Urinary bladder (tissue), 4 donors: ENCODE data around the gene LIM2. TPM values are rescaled to one million over a fixed set of nuclear protein-coding genes. Genes with fewer than 3 reads are reported as not detected.
A peak's percentile ranks its signal among the peaks of the same experiment; 100 is the strongest.
"Not testable (repeated sequence)": the region's sequence is repeated elsewhere in the genome, so short reads cannot be mapped to it uniquely, and the experiment has no call there.

Experiments
- DNase-seq: peaks from one replicate; pipeline ENCODE4 v3.0.0-alpha.2; 2015; ENCODE audit errors: extremely low spot score
- H3K27ac ChIP-seq: one replicate; pipeline ENCODE4 v1.5.1; 2013; ENCODE audit warnings: low read depth, mild to moderate bottlenecking, moderate library complexity
- H3K36me3 ChIP-seq: one replicate; pipeline ENCODE4 v1.6.1; 2013; ENCODE audit warnings: mild to moderate bottlenecking, moderate library complexity; ENCODE audit not compliant: insufficient read depth
- H3K4me1 ChIP-seq: one replicate; pipeline ENCODE4 v1.6.1; 2013; ENCODE audit warnings: mild to moderate bottlenecking, moderate library complexity; ENCODE audit not compliant: insufficient read depth
- H3K4me3 ChIP-seq: one replicate; pipeline ENCODE4 v1.5.1; 2013; ENCODE audit warnings: low read depth, low read length
- WGBS: extraction: QIAGEN DNeasy Blood & Tissue Kit; methylation state at CpG from one replicate; pipeline ENCODE4 v1.1.7; 2013; 5-methylcytosine and 5-hydroxymethylcytosine counted together
- polyA plus RNA-seq: library from polyadenylated mRNA; stranded (reverse); fragments of 200-250 nt; gene quantifications from one replicate; pipeline ENCODE4 v1.2.3, GENCODE V29; 2013
- total RNA-seq: library from RNA; depleted of rRNA; stranded (reverse); fragments of >200 nt; gene quantifications from one replicate; pipeline ENCODE4 v1.2.3, GENCODE V29; 2014
- donor health status: healthy with polysubstance abuse.
- donor health status: healthy.

LIM2 gene
- total and polyA plus RNA-seq, 2 donors, result not detected

GRCh38 chr19:51410950-51411748 lies 23.4 kb upstream of the LIM2 start:
- no peak for DNase-seq
- no peak overlapping the region for H3K4me3 ChIP-seq
- WGBS, result 90% methylated on average over 15 of the region's 15 CpGs
- no peaks in the 10 kb centered on the region for H3K36me3 ChIP-seq
- H3K4me1 ChIP-seq, result no peaks in the 10 kb centered on the region
- H3K27ac ChIP-seq, result no peak overlapping the region

- Histone ChIP-seq H3K4me1 (no peaks in the 10 kb centered on the region), H3K4me3 (no peak overlapping the region), H3K36me3 (no peaks in the 10 kb centered on the region), H3K27ac (no peak overlapping the region)
- WGBS, result 51% methylated on average over 6 of the region's 6 CpGs
- DNase-seq, result no peak
Observed at GRCh38 chr19:51407511-51408131, 19.8 kb upstream of the LIM2 start.

GRCh38 chr19:51402117-51402516 lies 14.3 kb upstream of the LIM2 start:
- Histone ChIP-seq H3K4me1 (no peaks in the 10 kb centered on the region), H3K36me3 (no peaks in the 10 kb centered on the region), H3K27ac (no peak overlapping the region), H3K4me3 (no peak overlapping the region)
- no peak for DNase-seq
- WGBS, result 95% methylated on average over 9 of the region's 9 CpGs

GRCh38 chr19:51399936-51400335 lies 12.2 kb upstream of the LIM2 start:
- H3K4me3 ChIP-seq, H3K4me1 ChIP-seq, DNase-seq, H3K27ac ChIP-seq, H3K36me3 ChIP-seq: not testable (repeated sequence)
- WGBS, result 85% methylated on average over 7 of the region's 7 CpGs

- H3K4me3 ChIP-seq, result no peak overlapping the region
- no peak overlapping the region for H3K27ac ChIP-seq
- no peak for DNase-seq
- H3K4me1 ChIP-seq, result no peaks in the 10 kb centered on the region
- 91% methylated on average over 5 of the region's 5 CpGs for WGBS
- no peaks in the 10 kb centered on the region for H3K36me3 ChIP-seq
Observed at GRCh38 chr19:51399231-51399630, 11.5 kb upstream of the LIM2 start.

GRCh38 chr19:51398096-51398704 lies 10.4 kb upstream of the LIM2 start:
- DNase-seq, result no peak
- Histone ChIP-seq H3K4me3 (no peak overlapping the region), H3K27ac (no peak overlapping the region), H3K4me1 (no peaks in the 10 kb centered on the region), H3K36me3 (no peaks in the 10 kb centered on the region)
- WGBS, result 45% methylated on average over 7 of the region's 7 CpGs

- H3K36me3 ChIP-seq, H3K27ac ChIP-seq, H3K4me1 ChIP-seq, H3K4me3 ChIP-seq, DNase-seq: not testable (repeated sequence)
- WGBS, result 51% methylated on average over 9 of the region's 9 CpGs
Observed at GRCh38 chr19:51397453-51397852, 9.7 kb upstream of the LIM2 start.

- Histone ChIP-seq H3K36me3 (no peaks in the 10 kb centered on the region), H3K4me3 (no peak overlapping the region), H3K27ac (no peak overlapping the region), H3K4me1 (no peaks in the 10 kb centered on the region)
- DNase-seq, result no peak
- WGBS, result 97% methylated on average over 2 of the region's 2 CpGs
Observed at GRCh38 chr19:51396175-51396574, 8.4 kb upstream of the LIM2 start.

GRCh38 chr19:51394050-51394836 lies 6.5 kb upstream of the LIM2 start:
- H3K27ac ChIP-seq, result peak overlapping the region; percentile 30
- no peaks in the 10 kb centered on the region for H3K4me1 ChIP-seq
- H3K4me3 ChIP-seq, result peak overlapping the region; percentile 17
- H3K36me3 ChIP-seq, result no peaks in the 10 kb centered on the region
- peak; percentile 97 for DNase-seq
- 1% methylated on average over 45 of the region's 45 CpGs for WGBS

GRCh38 chr19:51392701-51393100 lies 4.9 kb upstream of the LIM2 start:
- no peaks in the 10 kb centered on the region for H3K36me3 ChIP-seq
- H3K27ac ChIP-seq, result no peak overlapping the region
- WGBS, result 96% methylated on average over 1 of the region's 1 CpG
- H3K4me1 ChIP-seq, result no peaks in the 10 kb centered on the region
- no peak for DNase-seq
- no peak overlapping the region for H3K4me3 ChIP-seq

GRCh38 chr19:51391073-51391611 lies 3.4 kb upstream of the LIM2 start:
- 70% methylated on average over 8 of the region's 8 CpGs for WGBS
- no peaks in the 10 kb centered on the region for H3K36me3 ChIP-seq
- H3K4me3 ChIP-seq, result no peak overlapping the region

GRCh38 chr19:51389143-51389542 lies 1.4 kb upstream of the LIM2 start:
- H3K4me3 ChIP-seq, result no peak overlapping the region
- WGBS, result 83% methylated on average over 14 of the region's 14 CpGs

More at GRCh38 chr19:51391073-51391611, 3.4 kb upstream of the LIM2 start:
- Histone ChIP-seq H3K4me1 (no peaks in the 10 kb centered on the region), H3K27ac (no peak overlapping the region)
- DNase-seq, result no peak

GRCh38 chr19:51386882-51387520 lies 773 bp downstream of the LIM2 start:
- Histone ChIP-seq H3K4me3 (no peak overlapping the region), H3K36me3 (no peaks in the 10 kb centered on the region), H3K27ac (no peak overlapping the region), H3K4me1 (no peaks in the 10 kb centered on the region)
- WGBS, result 87% methylated on average over 14 of the region's 14 CpGs
- DNase-seq, result no peak

More at GRCh38 chr19:51389143-51389542, 1.4 kb upstream of the LIM2 start:
- no peak for DNase-seq
- Histone ChIP-seq H3K36me3 (no peaks in the 10 kb centered on the region), H3K27ac (no peak overlapping the region), H3K4me1 (no peaks in the 10 kb centered on the region)
